ENCODE data around the gene HLA-A.

HLA-A gene

DNA sequence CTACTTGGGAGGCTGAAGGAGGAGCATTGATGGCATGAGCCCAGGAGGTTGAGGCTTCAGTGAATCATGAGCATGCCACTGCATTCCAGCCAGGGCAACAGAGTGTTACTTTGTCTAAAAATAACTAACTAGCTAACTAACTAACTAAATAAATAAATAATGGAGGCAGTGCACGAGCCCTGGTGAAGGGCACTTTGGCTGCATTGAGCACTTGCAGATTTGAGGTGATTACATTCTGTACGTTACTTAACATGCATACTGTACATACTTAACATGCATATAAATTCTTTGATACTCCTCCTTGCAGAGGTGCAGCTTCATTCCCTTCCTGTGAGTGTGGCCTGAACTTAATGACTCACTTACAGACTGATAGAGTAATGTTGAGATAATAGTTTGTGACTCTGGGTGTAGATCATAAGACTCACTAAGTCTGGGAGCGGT is 10.7 kb downstream of the HLA-A start:
- Histone ChIP-seq H3K27ac (no peak overlapping the region), H3K79me2 (ENCODE audit: insufficient read depth, low read depth) (no peaks in the 10 kb centered on the region), H4K20me1 (ENCODE audit: insufficient read depth) (no peaks in the 10 kb centered on the region), H3K9ac (no peak overlapping the region), H3K27me3 (ENCODE audit: insufficient read depth, low read depth) (no peaks in the 10 kb centered on the region), H2AFZ (ENCODE audit: low read depth) (no peak overlapping the region), H3K4me3 (IDR thresholded peaks at IDR 0.05; ENCODE audit: insufficient read depth, low read depth, low read length) (no peak overlapping the region), H3K4me2 (no peak overlapping the region), H3K4me1 (ENCODE audit: low read depth, poor library complexity, severe bottlenecking) (no peaks in the 10 kb centered on the region), H3K36me3 (ENCODE audit: insufficient read depth) (no peaks in the 10 kb centered on the region)
- TF ChIP-seq, protein P1, sequence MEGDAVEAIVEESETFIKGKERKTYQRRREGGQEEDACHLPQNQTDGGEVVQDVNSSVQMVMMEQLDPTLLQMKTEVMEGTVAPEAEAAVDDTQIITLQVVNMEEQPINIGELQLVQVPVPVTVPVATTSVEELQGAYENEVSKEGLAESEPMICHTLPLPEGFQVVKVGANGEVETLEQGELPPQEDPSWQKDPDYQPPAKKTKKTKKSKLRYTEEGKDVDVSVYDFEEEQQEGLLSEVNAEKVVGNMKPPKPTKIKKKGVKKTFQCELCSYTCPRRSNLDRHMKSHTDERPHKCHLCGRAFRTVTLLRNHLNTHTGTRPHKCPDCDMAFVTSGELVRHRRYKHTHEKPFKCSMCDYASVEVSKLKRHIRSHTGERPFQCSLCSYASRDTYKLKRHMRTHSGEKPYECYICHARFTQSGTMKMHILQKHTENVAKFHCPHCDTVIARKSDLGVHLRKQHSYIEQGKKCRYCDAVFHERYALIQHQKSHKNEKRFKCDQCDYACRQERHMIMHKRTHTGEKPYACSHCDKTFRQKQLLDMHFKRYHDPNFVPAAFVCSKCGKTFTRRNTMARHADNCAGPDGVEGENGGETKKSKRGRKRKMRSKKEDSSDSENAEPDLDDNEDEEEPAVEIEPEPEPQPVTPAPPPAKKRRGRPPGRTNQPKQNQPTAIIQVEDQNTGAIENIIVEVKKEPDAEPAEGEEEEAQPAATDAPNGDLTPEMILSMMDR (conservative IDR thresholded peaks at IDR 0.05; ENCODE audit: low read depth, low read length), result no peak

DNA sequence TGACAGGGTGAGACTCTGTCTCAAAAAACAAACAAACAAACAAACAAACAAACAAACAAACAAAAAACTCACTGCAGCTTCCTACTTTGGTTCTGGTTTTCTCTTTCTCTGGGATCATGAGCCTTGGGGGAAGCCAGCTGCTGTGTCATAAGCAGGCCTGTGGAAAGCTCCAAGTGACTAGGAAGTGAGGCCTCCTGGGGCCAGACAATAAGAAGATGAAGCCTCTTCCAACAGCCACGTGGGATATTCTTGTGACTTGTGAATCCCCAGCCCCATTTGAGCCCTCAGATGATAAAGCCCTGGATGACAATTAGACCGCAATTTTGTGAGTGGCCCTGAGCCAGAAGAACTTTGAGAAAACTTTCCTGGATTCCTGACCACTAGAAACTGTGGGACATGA is 11.4 kb downstream of the HLA-A start:
- Histone ChIP-seq H2AFZ (ENCODE audit: low read depth) (no peak overlapping the region), H3K9ac (no peak overlapping the region)

GRCh38 chr6:29954272-29954671 is 11.9 kb downstream of the HLA-A start:
- Histone ChIP-seq H3K27ac (no peak overlapping the region), H2AFZ (ENCODE audit: low read depth) (no peak overlapping the region), H3K4me2 (no peak overlapping the region), H3K4me3 (IDR thresholded peaks at IDR 0.05; ENCODE audit: insufficient read depth, low read depth, low read length) (no peak overlapping the region), H3K36me3 (ENCODE audit: insufficient read depth) (no peaks in the 10 kb centered on the region), H4K20me1 (ENCODE audit: insufficient read depth) (no peaks in the 10 kb centered on the region), H3K9ac (no peak overlapping the region), H3K27me3 (ENCODE audit: insufficient read depth, low read depth) (no peaks in the 10 kb centered on the region), H3K4me1 (ENCODE audit: low read depth, poor library complexity, severe bottlenecking) (no peaks in the 10 kb centered on the region), H3K79me2 (ENCODE audit: insufficient read depth, low read depth) (no peaks in the 10 kb centered on the region)
- TF ChIP-seq, protein P1 (conservative IDR thresholded peaks at IDR 0.05; ENCODE audit: low read depth, low read length), result no peak

More for the DNA sequence above, 11.4 kb downstream of the HLA-A start:
- H3K4me2 ChIP-seq, result no peak overlapping the region
- H3K36me3 ChIP-seq (ENCODE audit: insufficient read depth), result no peaks in the 10 kb centered on the region
- TF ChIP-seq, protein P1 (conservative IDR thresholded peaks at IDR 0.05; ENCODE audit: low read depth, low read length), result no peak
- H3K27ac ChIP-seq, result no peak overlapping the region
- H3K4me3 ChIP-seq (IDR thresholded peaks at IDR 0.05; ENCODE audit: insufficient read depth, low read depth, low read length), result no peak overlapping the region
- no peaks in the 10 kb centered on the region for H3K79me2 ChIP-seq (ENCODE audit: insufficient read depth, low read depth)
- H4K20me1 ChIP-seq (ENCODE audit: insufficient read depth), result no peaks in the 10 kb centered on the region
- H3K27me3 ChIP-seq (ENCODE audit: insufficient read depth, low read depth), result no peaks in the 10 kb centered on the region
- H3K4me1 ChIP-seq (ENCODE audit: low read depth, poor library complexity, severe bottlenecking), result no peaks in the 10 kb centered on the region

DNA sequence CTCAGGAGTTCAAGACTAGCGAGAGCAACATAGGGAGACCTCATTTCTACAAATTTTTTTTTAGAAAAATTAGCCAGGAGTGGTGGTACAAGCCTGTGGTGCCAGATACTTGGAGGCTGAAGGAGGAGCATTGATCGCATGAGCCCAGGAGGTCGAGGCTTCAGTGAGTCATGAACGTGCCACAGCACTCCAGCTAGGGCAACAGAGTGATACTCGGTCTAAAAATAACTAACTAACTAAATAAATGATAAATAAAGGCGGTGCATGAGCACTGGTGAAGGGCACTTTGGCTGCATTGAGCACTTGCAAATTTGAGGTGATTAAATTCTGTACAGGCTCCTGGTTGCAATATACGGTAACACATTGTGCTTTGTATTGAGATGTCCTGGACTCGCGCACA is 13.5 kb downstream of the HLA-A start:
- no peaks in the 10 kb centered on the region for H3K36me3 ChIP-seq (ENCODE audit: insufficient read depth)
- H4K20me1 ChIP-seq (ENCODE audit: insufficient read depth), result no peaks in the 10 kb centered on the region
- H3K9ac ChIP-seq, result no peak overlapping the region
- no peak overlapping the region for H2AFZ ChIP-seq (ENCODE audit: low read depth)
- TF ChIP-seq, protein P1 (conservative IDR thresholded peaks at IDR 0.05; ENCODE audit: low read depth, low read length), result no peak
- H3K4me3 ChIP-seq (IDR thresholded peaks at IDR 0.05; ENCODE audit: insufficient read depth, low read depth, low read length), result no peak overlapping the region
- no peak overlapping the region for H3K27ac ChIP-seq
- H3K27me3 ChIP-seq (ENCODE audit: insufficient read depth, low read depth), result no peaks in the 10 kb centered on the region
- H3K79me2 ChIP-seq (ENCODE audit: insufficient read depth, low read depth), result no peaks in the 10 kb centered on the region
- H3K4me1 ChIP-seq (ENCODE audit: low read depth, poor library complexity, severe bottlenecking), result no peaks in the 10 kb centered on the region
- H3K4me2 ChIP-seq, result no peak overlapping the region
